Activated CD8-positive, alpha-beta T cell treated with anti-CD3 and anti-CD28 coated beads for 36 hours (primary cell): ENCODE measurements around the gene SNAI1. TPM values are rescaled to one million over a fixed set of nuclear protein-coding genes. Genes with fewer than 3 reads are reported as not detected.
A peak's percentile ranks its signal among the peaks of the same experiment; 100 is the strongest.
"Not testable (repeated sequence)": the region's sequence is repeated elsewhere in the genome, so short reads cannot be mapped to it uniquely, and the experiment has no call there.

ENCODE experiments used
- ATAC-seq: fragments of 200-7000 bp; cut with Tn5 transposase; one replicate; pipeline ENCODE4 v1.10.0; 2021; ENCODE audit warnings: mild to moderate bottlenecking, moderate library complexity
- CTCF ChIA-PET: fragments of 350-600 bp; sonication (Branson Sonifier 250); formaldehyde crosslinking; loops from one replicate; lab custom pipeline; 2021; ENCODE audit warnings: antibody characterized with exemption; lab: Charles Lee
- POLR2A ChIA-PET: fragments of 350-600 bp; sonication (Branson Sonifier 250); formaldehyde crosslinking; loops from one replicate; lab custom pipeline; 2021; ENCODE audit warnings: antibody characterized with exemption; lab: Charles Lee
- DNase-seq: peaks from one replicate; pipeline ENCODE4 v3.0.0-alpha.2; 2020
- H3K27ac Mint-ChIP-seq: one replicate; pipeline ENCODE4 v1.8.0; 2021; ENCODE audit warnings: mild to moderate bottlenecking, mixed read lengths
- H3K27me3 Mint-ChIP-seq: one replicate; pipeline ENCODE4 v1.8.0; 2021; ENCODE audit warnings: mixed read lengths
- H3K36me3 Mint-ChIP-seq: one replicate; pipeline ENCODE4 v1.8.0; 2021; ENCODE audit warnings: low read depth, mixed read lengths
- H3K4me1 Mint-ChIP-seq: one replicate; pipeline ENCODE4 v1.8.0; 2021; ENCODE audit warnings: low read depth, mixed read lengths
- H3K4me3 Mint-ChIP-seq: one replicate; pipeline ENCODE4 v1.8.0; 2021; ENCODE audit warnings: mild to moderate bottlenecking, moderate library complexity, mixed read lengths
- H3K9me3 Mint-ChIP-seq: one replicate; pipeline ENCODE4 v1.8.0; 2021; ENCODE audit warnings: mixed read lengths
- CTCF ChIP-seq: fragments of 200-600 bp; IDR thresholded peaks from one replicate; pipeline ENCODE4 v1.8.0; 2022; ENCODE audit warnings: antibody characterized with exemption, mild to moderate bottlenecking
- intact Hi-C: fragments of 100-400 bp; cut with micrococcal nuclease; formaldehyde crosslinking; loops from one replicate; pipeline ENCODE4 v1.10.0; 2022
- total RNA-seq, 2 experiments: library from RNA; stranded (reverse); gene quantifications; one replicate each; pipeline ENCODE4 v1.2.3, GENCODE V29; 2021

Gene SNAI1
- total RNA-seq, 2 experiments from 2014 or later = 0.90 to 1.4 TPM

- no peak for TF ChIP-seq CTCF
- Mint-ChIP-seq H3K4me3 (no peak overlapping the region), H3K4me1 (peaks cover 8% of the 10 kb centered on the region), H3K36me3 (peaks cover 62% of the 10 kb centered on the region), H3K9me3 (no peaks in the 10 kb centered on the region), H3K27ac (peak overlapping the region; percentile 61), H3K27me3 (no peaks in the 10 kb centered on the region)
- CTCF ChIA-PET = interaction anchor here (1.2 to 4.2 kb wide), 4 partner anchors 14 to 120 kb away, joined by 3 to 17 read pairs (median 8); no protein-coding TSS in a partner anchor
- ATAC-seq (peak; percentile 80), DNase-seq (no peak)
- POLR2A ChIA-PET = interaction anchor here (0.9 to 3.7 kb wide), 2 partner anchors 12 to 14 kb away, joined by 3 to 18 read pairs; partner anchors contain the start of gene RNF114
- intact Hi-C loops = no loop called here
Measured at GRCh38 chr20:49951151-49951550, 31.6 kb upstream of the SNAI1 start.

DNA sequence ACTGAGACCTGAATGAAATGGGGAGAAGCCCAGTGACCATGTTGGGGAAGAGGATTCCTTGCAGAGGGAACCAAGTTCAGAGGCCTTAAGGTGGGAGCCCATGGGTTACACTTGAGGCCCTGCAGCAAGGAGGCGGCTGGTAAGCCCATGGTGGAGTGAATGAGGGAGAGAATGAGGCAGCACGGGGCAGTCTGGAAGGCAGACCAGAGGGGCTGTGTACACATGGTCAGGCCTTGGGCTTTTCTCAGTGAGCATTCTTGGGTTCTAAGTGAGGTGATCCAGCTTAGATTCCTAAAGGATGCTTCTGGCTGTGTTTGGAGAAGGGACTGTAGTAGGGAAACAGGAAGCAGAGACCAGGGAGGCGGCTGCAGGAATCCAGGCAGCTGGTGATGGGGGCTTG is 27.6 kb upstream of the SNAI1 start:
- ChIA-PET POLR2A (interaction anchor here (0.6 kb wide), 1 partner anchor 129 kb away, joined by 3 read pairs; no protein-coding TSS in a partner anchor), CTCF (interaction anchor here (1.6 kb wide), 1 partner anchor 24 kb away, joined by 5 read pairs; no protein-coding TSS in a partner anchor)
- intact Hi-C loops = no loop called here
- TF ChIP-seq CTCF = no peak
- peaks cover 12% of the 10 kb centered on the region for H3K4me1 Mint-ChIP-seq
- no peak overlapping the region for H3K4me3 Mint-ChIP-seq
- DNase-seq (no peak), ATAC-seq (no peak)
- peaks cover 49% of the 10 kb centered on the region for H3K36me3 Mint-ChIP-seq
- H3K9me3 Mint-ChIP-seq = no peaks in the 10 kb centered on the region
- peak overlapping the region; percentile 18 for H3K27ac Mint-ChIP-seq
- no peaks in the 10 kb centered on the region for H3K27me3 Mint-ChIP-seq

DNA sequence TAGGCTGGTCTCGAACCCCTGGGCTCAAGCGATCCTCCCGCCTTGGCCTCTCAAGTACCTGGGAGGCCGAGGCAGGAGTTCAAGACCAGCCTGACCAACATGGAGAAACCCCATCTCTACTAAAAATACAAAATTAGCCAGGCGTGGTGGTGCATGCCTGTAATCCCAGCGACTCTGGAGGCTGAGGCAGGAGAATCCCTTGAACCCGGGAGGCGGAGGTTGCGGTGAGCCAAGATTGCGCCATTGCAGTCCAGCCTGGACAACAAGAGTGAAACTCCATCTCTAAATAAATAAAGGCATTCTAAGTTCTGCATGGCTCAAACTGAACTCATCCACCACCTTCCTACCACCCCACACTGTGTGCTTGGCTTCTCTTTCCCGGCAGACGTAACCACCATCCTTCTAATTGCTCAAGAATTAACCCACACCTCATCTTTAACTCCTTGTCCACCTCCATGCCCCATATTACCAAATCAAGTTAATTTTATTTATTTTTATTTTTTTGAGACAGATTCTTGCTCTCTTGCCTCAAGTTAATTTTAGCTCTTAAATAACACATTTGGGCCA is 26.9 kb upstream of the SNAI1 start:
- DNase-seq, H3K9me3 Mint-ChIP-seq, ATAC-seq, H3K27ac Mint-ChIP-seq, intact Hi-C loops, POLR2A ChIA-PET, H3K27me3 Mint-ChIP-seq, H3K4me3 Mint-ChIP-seq, H3K4me1 Mint-ChIP-seq: not testable (repeated sequence)
- CTCF ChIA-PET = interaction anchor here (1.6 kb wide), 1 partner anchor 23 kb away, joined by 5 read pairs; no protein-coding TSS in a partner anchor
- H3K36me3 Mint-ChIP-seq = peaks cover 43% of the 10 kb centered on the region

DNA sequence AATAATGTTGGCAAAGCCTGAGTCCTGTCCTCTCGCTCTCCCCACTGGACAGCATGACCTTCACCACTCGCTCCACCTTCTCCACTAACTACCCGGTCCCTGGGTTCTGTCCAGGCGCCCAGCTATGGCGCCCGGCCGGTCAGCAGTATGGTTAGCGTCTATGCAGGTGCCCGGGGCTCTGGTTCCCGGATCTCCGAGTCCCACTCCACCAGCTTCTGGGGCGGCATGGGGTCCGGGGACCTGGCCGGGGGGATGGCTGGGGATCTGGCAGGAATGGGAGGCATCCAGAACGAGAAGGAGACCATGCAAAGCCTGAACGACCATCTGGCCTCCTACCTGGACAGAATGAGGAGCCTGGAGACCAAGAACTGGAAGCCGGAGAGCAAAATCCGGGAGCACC is 26.1 kb upstream of the SNAI1 start:
- peaks cover 36% of the 10 kb centered on the region for H3K36me3 Mint-ChIP-seq
- intact Hi-C loops = no loop called here
- H3K9me3 Mint-ChIP-seq = no peaks in the 10 kb centered on the region
- POLR2A ChIA-PET = no interaction called here
- ATAC-seq (no peak), DNase-seq (no peak)
- H3K27ac Mint-ChIP-seq = no peak overlapping the region
- no peaks in the 10 kb centered on the region for H3K27me3 Mint-ChIP-seq
- H3K4me1 Mint-ChIP-seq = peaks cover 5% of the 10 kb centered on the region
- no peak for TF ChIP-seq CTCF
- no peak overlapping the region for H3K4me3 Mint-ChIP-seq
- CTCF ChIA-PET = interaction anchor here (1.4 to 1.6 kb wide), 2 partner anchors 22 kb away, joined by 5 to 7 read pairs; no protein-coding TSS in a partner anchor

DNA sequence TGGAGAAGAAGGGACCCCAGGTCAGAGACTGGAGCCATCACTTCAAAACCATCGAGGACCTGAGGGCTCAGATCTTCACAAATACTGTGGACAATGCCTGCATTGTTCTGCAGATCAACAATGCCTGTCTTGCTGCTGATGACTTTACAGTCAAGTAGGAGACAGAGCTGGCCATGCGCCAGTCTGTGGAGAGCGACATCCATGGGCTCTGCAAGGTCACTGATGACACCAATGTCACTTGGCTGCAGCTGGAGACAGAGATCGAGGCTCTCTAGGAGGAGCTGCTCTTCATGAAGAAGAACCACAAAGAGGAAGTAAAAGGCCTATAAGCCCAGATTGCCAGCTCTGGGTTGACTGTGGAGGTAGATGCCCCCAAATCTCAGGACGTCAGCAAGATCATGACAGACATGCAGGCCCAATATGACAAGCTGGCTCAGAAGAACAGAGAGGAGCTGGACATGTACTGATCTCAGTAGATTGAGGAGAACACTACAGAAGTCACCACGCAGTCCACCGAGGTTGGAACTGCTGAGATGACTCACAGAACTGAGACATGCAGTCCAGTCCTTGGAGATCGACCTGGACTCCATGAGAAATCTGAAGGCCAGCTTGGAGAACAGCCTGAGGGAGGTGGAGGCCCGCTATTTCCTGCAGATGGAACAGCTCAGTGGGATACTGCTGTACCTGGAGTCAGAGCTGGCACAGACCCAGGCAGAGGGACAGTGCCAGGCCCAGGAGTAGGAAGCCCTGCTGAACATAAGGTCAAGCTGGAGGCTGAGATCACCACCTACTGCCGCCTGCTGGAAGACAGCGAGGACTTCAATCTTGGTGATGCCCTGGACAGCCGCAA is 25.5 kb upstream of the SNAI1 start:
- H3K9me3 Mint-ChIP-seq, H3K4me1 Mint-ChIP-seq, H3K4me3 Mint-ChIP-seq, DNase-seq, H3K27me3 Mint-ChIP-seq, POLR2A ChIA-PET, intact Hi-C loops, ATAC-seq: not testable (repeated sequence)
- CTCF ChIA-PET = interaction anchor here (0.8 to 1.6 kb wide), 4 partner anchors 11 to 114 kb away, joined by 3 to 7 read pairs (median 6); no protein-coding TSS in a partner anchor
- H3K27ac Mint-ChIP-seq = peak overlapping the region; percentile 37
- H3K36me3 Mint-ChIP-seq = peaks cover 32% of the 10 kb centered on the region
